SU-DHL-6 (cell line): ENCODE results near the gene NID2.

Source experiments
- H2AFZ ChIP-seq: fragments of 200-600 bp; sonication (generic); 2 replicates; pipeline ENCODE4 v1.6.1; 2014; ENCODE audit warnings: low read depth, mild to moderate bottlenecking, moderate library complexity, mixed read lengths, antibody characterized with exemption, low read length; ENCODE audit not compliant: severe bottlenecking
- H3F3A ChIP-seq: fragments of 200-600 bp; shearing (Covaris generic); 2 replicates; pipeline ENCODE4 v1.6.0; 2016; ENCODE audit warnings: antibody characterized with exemption, mild to moderate bottlenecking; ENCODE audit not compliant: insufficient read depth
- H3K27ac ChIP-seq: fragments of 200-600 bp; sonication (generic); 2 replicates; pipeline ENCODE4 v1.5.1; 2016; ENCODE audit warnings: low read depth, mild to moderate bottlenecking, low read length, moderate library complexity, mixed read lengths
- H3K27me3 ChIP-seq: fragments of 200-600 bp; sonication (generic), shearing (Covaris generic); 2 replicates; pipeline ENCODE4 v1.6.0; 2014; ENCODE audit warnings: mild to moderate bottlenecking, low read length
- H3K36me3 ChIP-seq: fragments of 200-600 bp; sonication (generic); 2 replicates; pipeline ENCODE4 v1.6.1; 2014; ENCODE audit warnings: mild to moderate bottlenecking, low read length, mixed read lengths
- H3K4me2 ChIP-seq: fragments of 300-600, 200-600 bp; shearing (Covaris generic), sonication (generic); 2 replicates; pipeline ENCODE4 v1.6.0; 2014; ENCODE audit warnings: low read length, low read depth, mild to moderate bottlenecking; ENCODE audit not compliant: poor library complexity, severe bottlenecking
- H3K4me3 ChIP-seq: fragments of 200-600 bp; sonication (generic); 2 replicates; pipeline ENCODE4 v1.5.1; 2014; ENCODE audit warnings: antibody characterized with exemption, low read length, mild to moderate bottlenecking, mixed read lengths; ENCODE audit not compliant: insufficient read depth, poor library complexity, severe bottlenecking
- H3K79me2 ChIP-seq: fragments of 200-600 bp; sonication (generic); 2 replicates; pipeline ENCODE4 v1.6.1; 2014; ENCODE audit warnings: mild to moderate bottlenecking, low read length, moderate library complexity; ENCODE audit not compliant: insufficient read depth
- H3K9ac ChIP-seq: fragments of 200-600 bp; sonication (generic); 2 replicates; pipeline ENCODE4 v1.7.0; 2014; ENCODE audit warnings: mild to moderate bottlenecking, low read length
- H3K9me2 ChIP-seq: fragments of 200-600 bp; sonication (generic); replicated peaks from 2 replicates; pipeline ENCODE4 v1.6.1; 2014; ENCODE audit warnings: low read length; ENCODE audit not compliant: insufficient read depth
- H3K9me3 ChIP-seq: fragments of 200-600 bp; sonication (generic); 2 replicates; pipeline ENCODE4 v1.6.1; 2014; ENCODE audit warnings: low read length, mixed read lengths; ENCODE audit not compliant: insufficient read depth
- H4K20me1 ChIP-seq: fragments of 200-600 bp; sonication (generic); 2 replicates; pipeline ENCODE4 v1.6.1; 2014; ENCODE audit warnings: low read depth, mild to moderate bottlenecking, antibody characterized with exemption, low read length, moderate library complexity, mixed read lengths
- CTCF ChIP-seq: fragments of 200-600 bp; sonication (generic); IDR thresholded peaks from one replicate; pipeline ENCODE4 v1.5.1; 2017; ENCODE audit warnings: antibody characterized with exemption, mild to moderate bottlenecking, low read length, moderate library complexity; ENCODE audit not compliant: insufficient read depth, poor library complexity, severe bottlenecking
- EZH2phosphoT487 ChIP-seq: fragments of 200-600 bp; sonication (generic), shearing (Covaris generic); conservative IDR thresholded peaks from 2 replicates; pipeline ENCODE4 v1.6.1; 2018; ENCODE audit warnings: mild to moderate bottlenecking, antibody characterized with exemption, low read length, moderate library complexity, mixed read lengths

NID2 gene

DNA sequence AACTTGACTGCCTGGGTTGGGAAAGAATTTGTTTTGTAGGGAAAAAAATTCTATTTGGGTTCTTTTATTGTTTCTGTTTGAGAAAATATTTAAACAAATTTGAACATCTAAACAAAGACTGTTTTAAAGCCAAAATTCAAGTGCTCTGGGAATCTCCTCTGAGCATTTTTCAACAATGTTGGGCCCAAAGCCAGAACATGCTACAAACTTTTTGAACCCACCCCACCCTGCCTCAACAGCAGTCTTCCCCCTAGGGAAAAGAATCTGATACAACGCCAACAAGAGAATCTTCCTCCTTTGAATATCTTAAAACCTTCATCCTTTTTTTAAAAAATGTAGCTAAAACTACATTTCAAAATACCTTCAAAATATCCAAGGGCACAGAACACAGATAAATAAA lies 20.4 kb upstream of the NID2 start:
- Histone ChIP-seq H4K20me1 (no peaks in the 10 kb centered on the region), H3K27me3 (no peaks in the 10 kb centered on the region), H3K9ac (no peak overlapping the region), H3K9me2 (no peaks in the 10 kb centered on the region), H3K4me3 (no peak overlapping the region), H3K9me3 (no peaks in the 10 kb centered on the region), H3K4me2 (no peak overlapping the region), H3K36me3 (no peaks in the 10 kb centered on the region), H3F3A (no peaks in the 10 kb centered on the region), H3K79me2 (no peaks in the 10 kb centered on the region), H2AFZ (no peak overlapping the region), H3K27ac (no peak overlapping the region)
- TF ChIP-seq EZH2phosphoT487 = no peak
- no peak for TF ChIP-seq CTCF

- Histone ChIP-seq H3K9ac (no peak overlapping the region), H3K4me2 (no peak overlapping the region), H3F3A (no peaks in the 10 kb centered on the region), H3K27ac (no peak overlapping the region), H3K79me2 (no peaks in the 10 kb centered on the region), H3K36me3 (no peaks in the 10 kb centered on the region), H2AFZ (no peak overlapping the region), H3K4me3 (no peak overlapping the region), H3K9me2 (no peaks in the 10 kb centered on the region), H3K9me3 (no peaks in the 10 kb centered on the region), H3K27me3 (no peaks in the 10 kb centered on the region), H4K20me1 (no peaks in the 10 kb centered on the region)
- TF ChIP-seq CTCF = no peak
- TF ChIP-seq EZH2phosphoT487 = no peak
Measured at GRCh38 chr14:52086711-52087110, 17.9 kb upstream of the NID2 start.

GRCh38 chr14:52082903-52083302 lies 14.0 kb upstream of the NID2 start:
- no peaks in the 10 kb centered on the region for H3K79me2 ChIP-seq
- H3K9ac ChIP-seq = no peak overlapping the region
- no peaks in the 10 kb centered on the region for H3K9me3 ChIP-seq
- no peaks in the 10 kb centered on the region for H3K9me2 ChIP-seq
- H3K36me3 ChIP-seq = no peaks in the 10 kb centered on the region
- H2AFZ ChIP-seq = no peak overlapping the region
- TF ChIP-seq EZH2phosphoT487 (no peak), CTCF (no peak)
- no peaks in the 10 kb centered on the region for H3K27me3 ChIP-seq
- no peak overlapping the region for H3K4me3 ChIP-seq
- H3F3A ChIP-seq = no peaks in the 10 kb centered on the region
- H3K27ac ChIP-seq = no peak overlapping the region
- H4K20me1 ChIP-seq = no peaks in the 10 kb centered on the region
- H3K4me2 ChIP-seq = no peak overlapping the region

- Histone ChIP-seq H4K20me1 (no peaks in the 10 kb centered on the region), H3K79me2 (no peaks in the 10 kb centered on the region), H3K27me3 (no peaks in the 10 kb centered on the region), H3F3A (no peaks in the 10 kb centered on the region), H3K9me2 (no peaks in the 10 kb centered on the region), H3K27ac (no peak overlapping the region), H3K9ac (no peak overlapping the region), H3K9me3 (no peaks in the 10 kb centered on the region), H2AFZ (no peak overlapping the region), H3K36me3 (no peaks in the 10 kb centered on the region), H3K4me2 (no peak overlapping the region), H3K4me3 (no peak overlapping the region)
- TF ChIP-seq EZH2phosphoT487 = no peak
- TF ChIP-seq CTCF = no peak
Measured at GRCh38 chr14:52081964-52082363, 13.1 kb upstream of the NID2 start.
